ENCODE measurements around the gene MVB12A. TPM values are rescaled to one million over a fixed set of nuclear protein-coding genes. Genes with fewer than 3 reads are reported as not detected.

The MVB12A gene
- polyA plus RNA-seq (2013, experiment 1 of 2) = 86.3 TPM
- 73.6 TPM for polyA plus RNA-seq (2013, experiment 2 of 2)

DNA sequence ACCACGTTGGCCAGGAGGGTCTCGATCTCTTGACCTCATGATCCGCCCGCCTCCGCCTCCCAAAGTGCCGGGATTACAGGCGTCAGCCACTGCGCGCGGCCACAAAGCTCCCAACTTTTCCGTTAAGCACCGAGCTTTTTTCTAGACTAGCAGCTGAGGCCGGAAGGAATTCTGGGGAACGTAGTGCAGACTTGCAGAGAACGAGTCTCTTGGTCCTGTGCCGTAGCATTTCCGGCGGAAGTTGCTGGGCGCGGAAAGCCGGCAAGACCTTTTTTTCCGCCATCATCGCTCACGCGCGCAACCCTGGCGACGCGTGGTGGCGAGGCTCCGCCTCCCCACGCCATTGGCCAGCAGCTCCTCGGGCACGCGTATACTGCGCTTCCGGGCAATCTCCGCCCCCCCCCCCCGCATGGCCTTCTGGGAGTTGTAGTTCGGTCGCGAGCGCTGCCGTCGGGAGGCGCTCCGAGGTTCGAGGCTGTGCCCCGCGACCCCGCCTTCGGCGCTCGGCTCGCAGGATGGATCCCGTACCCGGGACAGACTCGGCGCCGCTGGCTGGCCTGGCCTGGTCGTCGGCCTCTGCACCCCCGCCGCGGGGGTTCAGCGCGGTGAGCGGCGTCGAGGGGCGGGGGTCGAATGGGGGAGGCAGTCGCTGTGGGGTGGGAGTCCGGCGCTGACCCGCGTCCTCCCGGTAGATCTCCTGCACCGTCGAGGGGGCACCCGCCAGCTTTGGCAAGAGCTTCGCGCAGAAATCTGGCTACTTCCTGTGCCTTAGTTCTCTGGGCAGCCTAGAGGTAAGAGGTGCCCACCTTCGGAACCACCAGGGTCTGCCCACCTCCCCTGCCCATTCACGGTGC, at the start of gene MVB12A:
Gene MVB12A, plus strand, starts transcription at position 427 of the 854 bp plus-strand sequence. Its CDS starts 89 bp downstream, at position 516.
- H3K4me3 ChIP-seq (ENCODE audit: extremely low read depth, insufficient read depth, low read length, poor library complexity, severe bottlenecking) = peak within 1 kb of the TSS; percentile 85
- H3K9me3 ChIP-seq (ENCODE audit: control insufficient read depth, low read length) = no peaks in the 10 kb centered on the region
- peak within 1 kb of the TSS; percentile 94 for H3K27ac ChIP-seq (ENCODE audit: low read depth, low read length, severe bottlenecking)
- H3K4me1 ChIP-seq (ENCODE audit: control insufficient read depth, insufficient read depth, low read length, poor library complexity, severe bottlenecking) = peaks cover 8% of the 10 kb centered on the region
- H3K36me3 ChIP-seq (ENCODE audit: control insufficient read depth, insufficient read depth, low read length) = peaks cover 17% of the 10 kb centered on the region
- 1% methylated on average over 46 to 57 of the region's 85 CpGs for WGBS, 2 experiments (ENCODE audit: insufficient coverage in 2 of 2)

DNA sequence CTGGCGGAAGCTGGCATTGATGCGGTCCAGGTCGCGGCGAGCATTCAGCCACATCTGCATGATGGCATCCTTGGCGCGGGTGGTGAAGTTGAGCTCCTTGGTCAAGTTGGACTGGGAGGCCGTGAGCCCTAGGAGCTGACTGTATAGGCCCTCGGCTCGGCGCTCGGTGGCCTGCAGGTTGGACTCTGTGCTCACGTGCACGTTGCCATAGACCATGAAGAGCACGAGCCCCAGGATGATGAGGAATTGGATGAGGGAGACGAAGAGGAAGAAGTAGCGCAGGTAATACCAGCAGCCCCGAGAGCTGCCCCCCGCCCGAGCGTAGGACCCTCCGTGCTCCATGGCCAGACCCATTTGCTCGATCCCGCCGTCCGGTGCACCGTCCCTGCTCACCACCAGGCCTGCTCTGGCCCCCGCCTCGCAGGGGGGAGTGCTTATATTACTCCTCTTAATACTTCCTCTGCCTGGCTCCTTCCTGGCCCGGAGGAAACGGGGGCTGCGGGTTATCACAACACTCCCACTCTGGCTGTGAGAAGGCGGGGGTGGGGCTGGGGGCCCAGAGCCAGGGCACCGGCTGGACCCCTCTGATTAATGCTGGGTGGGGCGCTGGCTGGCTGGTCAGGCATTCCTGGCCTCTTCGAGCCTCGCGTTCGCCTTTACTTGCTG, 42.8 kb upstream of the MVB12A start, which contains the start of gene PLVAP:
Gene PLVAP, minus strand, starts transcription at position 408 of the 666 bp plus-strand sequence. Its CDS starts 54 bp downstream, at position 354.
- WGBS, 2 experiments (ENCODE audit: insufficient coverage in 2 of 2) = 88 to 93% methylated on average over 31 to 36 of the region's 39 CpGs
- Histone ChIP-seq H3K9me3 (ENCODE audit: control insufficient read depth, low read length) (no peaks in the 10 kb centered on the region), H3K4me1 (ENCODE audit: control insufficient read depth, insufficient read depth, low read length, poor library complexity, severe bottlenecking) (peaks cover 26% of the 10 kb centered on the region), H3K4me3 (ENCODE audit: extremely low read depth, insufficient read depth, low read length, poor library complexity, severe bottlenecking) (peak within 1 kb of the TSS; percentile 18), H3K36me3 (ENCODE audit: control insufficient read depth, insufficient read depth, low read length) (no peaks in the 10 kb centered on the region), H3K27ac (ENCODE audit: low read depth, low read length, severe bottlenecking) (no peak within 1 kb of the TSS)

DNA sequence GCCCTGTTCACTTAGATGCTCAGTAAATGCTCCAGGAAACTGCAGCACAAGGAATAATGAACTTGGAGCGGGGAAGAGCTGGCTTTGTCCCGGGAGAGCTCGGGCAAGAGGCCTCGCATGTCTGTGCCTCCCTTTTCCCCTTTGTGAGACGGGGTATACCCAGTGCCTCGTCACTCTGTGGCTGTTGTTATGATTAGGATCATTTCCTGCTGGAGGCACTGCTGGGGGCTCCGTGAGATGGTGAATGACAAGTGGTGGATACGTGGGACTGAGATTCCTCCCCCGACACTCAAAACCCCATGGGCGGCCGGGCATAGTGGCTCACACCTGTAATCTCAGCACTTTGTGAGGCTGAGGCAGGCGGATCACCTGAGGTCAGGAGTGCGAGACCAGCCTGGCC, 41.6 kb upstream of the MVB12A start:
- H3K4me1 ChIP-seq (ENCODE audit: control insufficient read depth, insufficient read depth, low read length, poor library complexity, severe bottlenecking) = peaks cover 32% of the 10 kb centered on the region
- no peaks in the 10 kb centered on the region for H3K9me3 ChIP-seq (ENCODE audit: control insufficient read depth, low read length)
- no peak overlapping the region for H3K4me3 ChIP-seq (ENCODE audit: extremely low read depth, insufficient read depth, low read length, poor library complexity, severe bottlenecking)
- H3K36me3 ChIP-seq (ENCODE audit: control insufficient read depth, insufficient read depth, low read length) = no peaks in the 10 kb centered on the region
- no peak overlapping the region for H3K27ac ChIP-seq (ENCODE audit: low read depth, low read length, severe bottlenecking)
- 82 to 87% methylated on average over 10 to 11 of the region's 13 CpGs for WGBS, 2 experiments (ENCODE audit: insufficient coverage in 2 of 2)

DNA sequence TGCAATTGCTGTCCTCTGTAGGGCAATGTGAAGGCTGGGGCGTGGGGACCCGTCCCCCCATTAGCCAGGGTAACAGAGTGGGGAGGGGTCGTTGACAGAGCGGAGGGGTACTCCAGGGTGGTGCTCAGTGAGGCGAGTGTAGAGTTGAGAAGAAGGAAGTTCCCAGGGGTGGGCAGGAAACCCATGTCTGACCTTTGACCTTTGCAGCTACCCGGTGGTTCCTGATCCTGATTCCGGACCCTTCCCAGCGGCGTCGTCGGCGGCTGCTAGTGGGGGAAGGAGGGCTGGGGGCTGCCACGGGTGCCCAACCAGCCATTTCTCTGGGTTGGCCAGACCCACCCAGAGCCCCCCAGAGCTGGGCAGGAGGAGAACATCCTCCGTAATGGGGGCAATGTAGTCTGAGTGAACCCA, 40.6 kb upstream of the MVB12A start:
- peaks cover 34% of the 10 kb centered on the region for H3K4me1 ChIP-seq (ENCODE audit: control insufficient read depth, insufficient read depth, low read length, poor library complexity, severe bottlenecking)
- 42 to 48% methylated on average over 11 to 12 of the region's 14 CpGs for WGBS, 2 experiments (ENCODE audit: insufficient coverage in 2 of 2)
- H3K27ac ChIP-seq (ENCODE audit: low read depth, low read length, severe bottlenecking) = peak overlapping the region; percentile 30
- H3K9me3 ChIP-seq (ENCODE audit: control insufficient read depth, low read length) = no peaks in the 10 kb centered on the region
- no peaks in the 10 kb centered on the region for H3K36me3 ChIP-seq (ENCODE audit: control insufficient read depth, insufficient read depth, low read length)
- no peak overlapping the region for H3K4me3 ChIP-seq (ENCODE audit: extremely low read depth, insufficient read depth, low read length, poor library complexity, severe bottlenecking)

DNA sequence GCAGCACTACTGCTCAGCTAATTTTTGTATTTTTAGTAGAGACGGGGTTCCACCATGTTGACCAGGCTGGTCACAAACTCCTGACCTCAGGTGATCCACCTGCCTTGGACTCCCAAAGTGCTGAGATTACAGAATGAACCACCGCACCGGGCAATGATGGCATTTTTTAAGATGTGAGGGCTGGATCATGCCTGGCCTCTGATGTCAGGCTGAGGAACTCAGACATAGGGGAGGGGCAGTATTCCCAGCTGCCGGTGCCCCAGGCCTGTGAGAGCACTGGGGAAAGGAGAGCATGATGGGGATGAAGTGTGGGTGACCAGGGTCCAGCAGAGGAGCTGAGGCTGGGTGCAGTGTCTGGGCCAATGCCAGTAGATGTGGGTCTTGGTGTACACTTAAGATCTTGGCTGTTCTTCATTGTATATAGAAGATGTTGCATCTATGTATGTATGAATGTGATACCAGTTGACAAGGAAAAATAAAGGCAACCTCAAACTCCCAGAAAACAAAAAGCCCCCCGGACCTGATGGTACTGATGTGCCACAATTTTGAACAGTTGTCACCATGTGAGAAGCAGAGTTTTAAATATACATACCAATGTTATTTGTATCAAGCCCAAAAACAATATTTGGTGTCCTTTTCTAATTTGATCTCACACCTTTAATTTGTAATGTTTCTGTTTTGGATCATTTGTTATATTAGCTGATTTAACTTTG, 39.3 kb upstream of the MVB12A start:
- no peak overlapping the region for H3K27ac ChIP-seq (ENCODE audit: low read depth, low read length, severe bottlenecking)
- H3K9me3 ChIP-seq (ENCODE audit: control insufficient read depth, low read length) = no peaks in the 10 kb centered on the region
- no peaks in the 10 kb centered on the region for H3K36me3 ChIP-seq (ENCODE audit: control insufficient read depth, insufficient read depth, low read length)
- H3K4me1 ChIP-seq (ENCODE audit: control insufficient read depth, insufficient read depth, low read length, poor library complexity, severe bottlenecking) = peaks cover 34% of the 10 kb centered on the region
- WGBS, 2 experiments (ENCODE audit: insufficient coverage in 2 of 2) = 91 to 98% methylated on average over 4 of the region's 5 CpGs
- no peak overlapping the region for H3K4me3 ChIP-seq (ENCODE audit: extremely low read depth, insufficient read depth, low read length, poor library complexity, severe bottlenecking)

DNA sequence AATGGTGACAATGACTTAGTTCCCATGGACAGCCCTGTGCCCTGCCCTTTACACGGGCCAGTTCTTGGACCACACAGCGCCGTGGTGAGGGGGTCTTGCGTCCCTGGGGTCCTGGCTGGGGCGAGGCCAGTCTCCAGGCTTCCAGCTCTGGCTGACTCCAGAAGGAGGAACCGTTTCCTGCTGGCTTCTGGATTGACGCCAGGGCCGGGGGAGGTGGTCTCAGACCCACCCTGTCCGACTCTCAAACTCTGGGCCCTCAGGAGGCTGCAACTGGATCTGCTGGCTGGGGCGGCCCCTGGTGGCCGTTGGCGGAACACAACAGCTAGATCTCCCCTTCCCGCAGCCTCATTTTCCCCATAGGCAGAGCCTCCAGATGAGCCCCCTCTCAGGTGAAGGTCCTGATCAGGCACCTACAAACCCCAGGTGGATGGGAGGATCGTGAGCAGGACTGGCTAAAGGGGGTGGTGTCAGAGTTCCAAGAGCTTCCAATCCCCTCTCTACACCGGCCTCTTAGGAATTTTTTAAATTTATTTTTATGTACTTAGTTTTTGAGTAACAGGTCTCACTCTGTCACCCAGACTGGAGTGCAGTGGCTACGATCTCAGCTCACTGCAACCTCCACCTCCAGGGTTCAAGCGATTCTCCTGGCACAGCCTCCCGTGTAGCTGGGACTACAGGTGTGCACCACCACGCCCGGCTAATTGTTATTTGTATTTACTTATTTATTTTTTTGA, 33.8 kb upstream of the MVB12A start:
- H3K4me1 ChIP-seq (ENCODE audit: control insufficient read depth, insufficient read depth, low read length, poor library complexity, severe bottlenecking) = peaks cover 8% of the 10 kb centered on the region
- no peak overlapping the region for H3K4me3 ChIP-seq (ENCODE audit: extremely low read depth, insufficient read depth, low read length, poor library complexity, severe bottlenecking)
- H3K9me3 ChIP-seq (ENCODE audit: control insufficient read depth, low read length) = peaks cover 18% of the 10 kb centered on the region
- no peak overlapping the region for H3K27ac ChIP-seq (ENCODE audit: low read depth, low read length, severe bottlenecking)
- no peaks in the 10 kb centered on the region for H3K36me3 ChIP-seq (ENCODE audit: control insufficient read depth, insufficient read depth, low read length)
- 33 to 34% methylated on average over 12 to 13 of the region's 20 CpGs for WGBS, 2 experiments (ENCODE audit: insufficient coverage in 2 of 2)

DNA sequence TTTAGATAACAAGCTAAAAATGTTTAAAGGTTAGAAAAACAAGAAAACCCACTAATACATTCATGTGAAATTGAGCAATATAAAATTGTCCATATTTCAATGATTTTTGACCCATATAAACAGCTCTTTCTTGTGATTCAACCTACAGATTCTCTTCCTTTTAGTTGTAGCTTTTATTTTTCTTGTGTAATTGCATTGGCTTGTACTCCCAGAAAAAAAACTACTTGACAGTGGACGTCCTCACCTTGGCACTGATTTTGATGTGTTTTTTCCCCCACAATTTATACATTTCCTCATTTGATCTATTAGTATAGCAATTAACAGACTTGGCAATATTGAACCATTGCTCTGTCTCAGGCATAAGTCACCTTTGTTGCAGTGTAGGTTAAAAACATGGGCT, 30.6 kb upstream of the MVB12A start:
- no peaks in the 10 kb centered on the region for H3K36me3 ChIP-seq (ENCODE audit: control insufficient read depth, insufficient read depth, low read length)
- no CpG with 5 or more reads among the region's 1 CpG for WGBS, 2 experiments (ENCODE audit: insufficient coverage in 2 of 2)
- H3K4me3 ChIP-seq (ENCODE audit: extremely low read depth, insufficient read depth, low read length, poor library complexity, severe bottlenecking) = no peak overlapping the region
- H3K27ac ChIP-seq (ENCODE audit: low read depth, low read length, severe bottlenecking) = no peak overlapping the region
- peaks cover 5% of the 10 kb centered on the region for H3K4me1 ChIP-seq (ENCODE audit: control insufficient read depth, insufficient read depth, low read length, poor library complexity, severe bottlenecking)
- peaks cover 18% of the 10 kb centered on the region for H3K9me3 ChIP-seq (ENCODE audit: control insufficient read depth, low read length)

DNA sequence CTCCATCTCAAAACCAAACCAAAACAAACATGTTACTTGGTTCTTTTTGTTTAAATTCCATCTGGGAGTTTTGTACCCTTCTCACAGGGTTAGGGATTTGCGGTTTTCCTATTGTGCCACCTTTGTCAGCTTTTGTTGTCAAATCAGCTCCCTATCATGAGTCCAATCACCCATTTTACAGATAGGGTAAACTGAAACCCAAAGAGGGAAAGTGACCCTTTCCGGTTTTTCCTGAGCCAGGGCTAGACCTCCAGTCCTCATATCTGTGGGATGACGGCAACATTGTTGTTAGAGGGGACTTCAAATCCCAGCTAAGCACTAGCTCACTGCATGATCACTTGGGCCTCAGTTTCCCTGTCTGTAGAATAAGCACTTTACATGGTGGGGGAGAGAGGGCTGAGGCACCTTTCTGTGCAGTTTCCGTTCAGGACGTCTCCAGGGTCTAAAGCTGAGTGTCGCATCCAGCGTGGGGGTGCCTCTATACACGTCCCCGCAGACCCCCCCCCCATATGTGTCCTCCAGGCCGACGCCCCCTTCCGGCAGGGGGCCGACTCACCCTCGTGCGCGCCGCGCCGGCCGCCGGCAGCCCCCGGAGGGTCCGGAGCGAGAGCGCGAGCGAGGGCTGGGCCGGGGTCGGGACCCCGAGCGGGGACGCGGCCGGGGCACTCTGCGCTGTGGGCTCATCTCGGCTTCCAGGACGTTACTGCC, 29.7 kb upstream of the MVB12A start:
- H3K4me3 ChIP-seq (ENCODE audit: extremely low read depth, insufficient read depth, low read length, poor library complexity, severe bottlenecking) = peak overlapping the region; percentile 53
- peaks cover 18% of the 10 kb centered on the region for H3K9me3 ChIP-seq (ENCODE audit: control insufficient read depth, low read length)
- peaks cover 5% of the 10 kb centered on the region for H3K4me1 ChIP-seq (ENCODE audit: control insufficient read depth, insufficient read depth, low read length, poor library complexity, severe bottlenecking)
- no peak overlapping the region for H3K27ac ChIP-seq (ENCODE audit: low read depth, low read length, severe bottlenecking)
- H3K36me3 ChIP-seq (ENCODE audit: control insufficient read depth, insufficient read depth, low read length) = no peaks in the 10 kb centered on the region
- WGBS, 2 experiments (ENCODE audit: insufficient coverage in 2 of 2) = 10 to 21% methylated on average over 13 to 30 of the region's 37 CpGs

DNA sequence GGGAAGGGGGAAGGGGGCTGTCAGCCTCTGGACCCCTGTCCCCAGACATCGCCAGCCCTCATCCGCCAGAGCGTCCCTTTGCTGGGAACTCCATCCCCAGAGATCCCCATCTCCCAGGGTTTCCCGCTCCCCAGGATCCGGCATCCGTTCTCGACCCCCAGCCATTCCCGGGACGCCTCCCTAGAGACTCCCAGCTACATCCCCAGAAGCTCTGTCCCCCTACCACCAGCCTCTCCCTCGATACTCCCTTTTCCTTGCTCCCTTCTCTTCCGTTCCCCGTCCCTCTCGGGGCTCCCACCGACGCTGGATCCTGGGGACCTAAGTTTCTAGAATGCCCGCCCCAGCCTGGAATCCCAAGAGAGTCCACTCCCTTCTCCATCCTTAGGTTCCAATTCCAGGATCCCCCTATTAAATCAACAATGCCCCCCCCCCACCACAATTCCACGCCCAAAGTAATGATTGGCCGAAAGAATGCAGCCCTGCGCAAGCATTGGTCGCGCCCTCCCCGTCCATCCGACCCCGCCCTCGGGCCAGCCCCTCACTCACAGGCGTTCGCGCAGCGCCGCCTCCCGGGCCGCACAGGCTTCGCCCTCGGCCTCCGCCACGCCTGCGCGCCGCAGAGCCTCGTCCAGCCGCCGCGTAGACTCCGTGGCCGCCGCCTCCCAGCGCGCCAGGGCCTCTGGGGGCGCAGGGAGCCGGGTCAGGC, 29.0 kb upstream of the MVB12A start:
- H3K4me3 ChIP-seq (ENCODE audit: extremely low read depth, insufficient read depth, low read length, poor library complexity, severe bottlenecking) = peak overlapping the region; percentile 53
- peaks cover 18% of the 10 kb centered on the region for H3K9me3 ChIP-seq (ENCODE audit: control insufficient read depth, low read length)
- H3K4me1 ChIP-seq (ENCODE audit: control insufficient read depth, insufficient read depth, low read length, poor library complexity, severe bottlenecking) = peaks cover 5% of the 10 kb centered on the region
- H3K27ac ChIP-seq (ENCODE audit: low read depth, low read length, severe bottlenecking) = peak overlapping the region; percentile 29
- WGBS, 2 experiments (ENCODE audit: insufficient coverage in 2 of 2) = 0 to 1% methylated on average over 25 to 48 of the region's 50 CpGs
- H3K36me3 ChIP-seq (ENCODE audit: control insufficient read depth, insufficient read depth, low read length) = no peaks in the 10 kb centered on the region

Measured in mesodermal cell (in vitro differentiated cells).